ENCODE results near the gene GPR156. TPM values are rescaled to one million over a fixed set of nuclear protein-coding genes. Genes with fewer than 3 reads are reported as not detected.

The GPR156 gene
- polyA plus RNA-seq, 1 of the 3 experiments (the other 2 are of a cell fraction), result 0.31 TPM

GRCh38 chr3:120265989-120266388 is 19.0 kb downstream of the GPR156 start:
- Histone ChIP-seq H3K36me3 (replicated peaks in 1 of 2; ENCODE audit: control insufficient read depth in 1 of 2, insufficient read depth in 2 of 2, low read length in 1 of 2) (no peaks in the 10 kb centered on the region), H3K9ac (no peak overlapping the region), H3K27me3 (ENCODE audit: insufficient read depth) (no peaks in the 10 kb centered on the region), H3K4me1 (ENCODE audit: control insufficient read depth in 1 of 2, insufficient read depth in 2 of 2, low read depth in 1 of 2, low read length in 1 of 2) (no peaks in the 10 kb centered on the region), H3K4me2 (no peak overlapping the region), H2AFZ (ENCODE audit: low read depth) (no peak overlapping the region), H4K20me1 (ENCODE audit: insufficient read depth) (no peaks in the 10 kb centered on the region), H3K4me3 (ENCODE audit: low read depth in 2 of 2, low read length in 1 of 2) (no peak overlapping the region), H3K79me2 (ENCODE audit: insufficient read depth) (no peaks in the 10 kb centered on the region), H3K9me3 (no peaks in the 10 kb centered on the region), H3K9me2 (no peaks in the 10 kb centered on the region), H3K27ac (ENCODE audit: low read depth in 2 of 2, low read length in 1 of 2) (no peak overlapping the region), H3F3A (replicated peaks; ENCODE audit: insufficient read depth) (no peaks in the 10 kb centered on the region)
- TF ChIP-seq POLR2AphosphoS5 (IDR thresholded peaks at IDR 0.05; ENCODE audit: low read depth, low read length), result no peak
- TF ChIP-seq RXRA (IDR thresholded peaks at IDR 0.05; ENCODE audit: borderline replicate concordance, low read depth), result no peak
- TF ChIP-seq PBX3 (IDR thresholded peaks at IDR 0.05), result no peak
- CTCF ChIA-PET, result no interaction called here
- no peak for DNase-seq
- 84% methylated on average over 5 of the region's 5 CpGs for WGBS (ENCODE audit: low lambda C conversion rate)
- POLR2A ChIA-PET, result no interaction called here

GRCh38 chr3:120264963-120265362 is 20.1 kb downstream of the GPR156 start:
- Histone ChIP-seq H3K9ac (no peak overlapping the region), H3F3A (replicated peaks; ENCODE audit: insufficient read depth) (no peaks in the 10 kb centered on the region), H3K27ac (ENCODE audit: low read depth in 2 of 2, low read length in 1 of 2) (no peak overlapping the region), H3K9me2 (no peaks in the 10 kb centered on the region), H3K9me3 (no peaks in the 10 kb centered on the region), H3K4me1 (ENCODE audit: control insufficient read depth in 1 of 2, insufficient read depth in 2 of 2, low read depth in 1 of 2, low read length in 1 of 2) (no peaks in the 10 kb centered on the region), H3K4me2 (no peak overlapping the region), H3K4me3 (ENCODE audit: low read depth in 2 of 2, low read length in 1 of 2) (no peak overlapping the region), H4K20me1 (ENCODE audit: insufficient read depth) (no peaks in the 10 kb centered on the region), H3K36me3 (replicated peaks in 1 of 2; ENCODE audit: control insufficient read depth in 1 of 2, insufficient read depth in 2 of 2, low read length in 1 of 2) (no peaks in the 10 kb centered on the region), H3K79me2 (ENCODE audit: insufficient read depth) (no peaks in the 10 kb centered on the region), H3K27me3 (ENCODE audit: insufficient read depth) (no peaks in the 10 kb centered on the region), H2AFZ (ENCODE audit: low read depth) (no peak overlapping the region)
- CTCF ChIA-PET, result interaction anchor here (0.7 kb wide), 1 partner anchor 138 kb away, joined by 3 read pairs; no protein-coding TSS in a partner anchor
- POLR2A ChIA-PET, result no interaction called here
- no peak for TF ChIP-seq RCOR1 (IDR thresholded peaks at IDR 0.05; ENCODE audit: low read length)
- TF ChIP-seq SMC3 (IDR thresholded peaks at IDR 0.05; ENCODE audit: low read depth, low read length), result no peak
- TF ChIP-seq TAF1 (IDR thresholded peaks at IDR 0.05; ENCODE audit: borderline replicate concordance, low read depth, low read length), result no peak
- no peak for TF ChIP-seq EZH2phosphoT487 (IDR thresholded peaks at IDR 0.05; ENCODE audit: borderline replicate concordance, low read depth)
- no peak for TF ChIP-seq REST (IDR thresholded peaks at IDR 0.05; ENCODE audit: low read depth, low read length)
- no peak for TF ChIP-seq YY1 (IDR thresholded peaks at IDR 0.05; ENCODE audit: low read depth)
- TF ChIP-seq FOXM1 (IDR thresholded peaks at IDR 0.05; ENCODE audit: low read depth), result no peak
- TF ChIP-seq RXRA (IDR thresholded peaks at IDR 0.05; ENCODE audit: borderline replicate concordance, low read depth), result no peak
- no peak for TF ChIP-seq MEF2A (IDR thresholded peaks at IDR 0.05; ENCODE audit: borderline replicate concordance, low read depth)
- TF ChIP-seq USF1 (IDR thresholded peaks at IDR 0.05; ENCODE audit: borderline replicate concordance, low read depth), result no peak
- TF ChIP-seq IRF3 (IDR thresholded peaks at IDR 0.05; ENCODE audit: low read depth, low read length), result no peak
- no peak for TF ChIP-seq MAX (IDR thresholded peaks at IDR 0.05; ENCODE audit: low read depth)
- TF ChIP-seq NFIC (IDR thresholded peaks at IDR 0.05; ENCODE audit: borderline replicate concordance), result no peak
- TF ChIP-seq PBX3 (IDR thresholded peaks at IDR 0.05), result no peak
- WGBS (ENCODE audit: low lambda C conversion rate), result 60% methylated on average over 1 of the region's 1 CpG
- DNase-seq, result no peak
